H1 (cell line): Measurements from ENCODE around the gene DHRS3. TPM values are rescaled to one million over a fixed set of nuclear protein-coding genes. Genes with fewer than 3 reads are reported as not detected.
A peak's percentile ranks its signal among the peaks of the same experiment; 100 is the strongest.

ENCODE experiments used
- CTCF ChIA-PET: fragments of 300-600 bp; sonication (Branson Sonifier 250); formaldehyde crosslinking; loops from one replicate; lab custom pipeline; 2021; ENCODE audit not compliant: partially characterized antibody; lab: Charles Lee
- POLR2A ChIA-PET: fragments of 300-600 bp; sonication (Branson Sonifier 250); formaldehyde crosslinking; loops from one replicate; lab custom pipeline; 2021; ENCODE audit warnings: inconsistent platforms; ENCODE audit not compliant: partially characterized antibody; lab: Charles Lee
- DNase-seq, 2 experiments: peaks; one replicate each; pipeline versions ENCODE4 v3.0.0 to v3.0.0-alpha.2; 2010 to 2022; ENCODE audit warnings: low spot score in 2 of 2, low read depth in 1 of 2, mixed read lengths in 1 of 2
- FAIRE-seq: peaks from 2 replicates; lab custom pipeline; 2011; peaks lifted over from hg19 to GRCh38; lab: Jason Lieb, UNC
- H2AFZ ChIP-seq: 2 replicates; pipeline ENCODE4 v1.8.1; 2012; ENCODE audit warnings: low read length, inconsistent platforms
- H2AK5ac ChIP-seq: 2 replicates; pipeline ENCODE4 v1.6.1; 2013; ENCODE audit warnings: low read depth, low read length
- H2BK120ac ChIP-seq: replicated peaks from 2 replicates; pipeline ENCODE3; 2013; ENCODE audit warnings: low read depth, low read length, inconsistent platforms
- H2BK12ac ChIP-seq: 2 replicates; pipeline ENCODE4 v1.6.1; 2013; ENCODE audit warnings: low read depth, low read length
- H2BK15ac ChIP-seq: 2 replicates; pipeline ENCODE4 v1.6.1; 2013; ENCODE audit warnings: low read length
- H2BK20ac ChIP-seq: 2 replicates; pipeline ENCODE4 v1.6.1; 2013; ENCODE audit warnings: low read length
- H2BK5ac ChIP-seq: 2 replicates; pipeline ENCODE4 v1.6.1; 2013; ENCODE audit warnings: low read depth, low read length
- H3K14ac ChIP-seq: 2 replicates; pipeline ENCODE4 v1.6.1; 2013; ENCODE audit warnings: inconsistent platforms; ENCODE audit not compliant: insufficient read length
- H3K18ac ChIP-seq: 2 replicates; pipeline ENCODE4 v1.6.1; 2013; ENCODE audit warnings: low read length; ENCODE audit errors: extremely low read depth
- H3K23ac ChIP-seq: 2 replicates; pipeline ENCODE4 v1.6.1; 2013; ENCODE audit warnings: inconsistent platforms; ENCODE audit not compliant: insufficient read length
- H3K23me2 ChIP-seq: 2 replicates; pipeline ENCODE4 v1.6.1; 2013; ENCODE audit warnings: low read depth, low read length
- H3K27ac ChIP-seq: 2 replicates; pipeline ENCODE4 v1.6.1; 2011; ENCODE audit warnings: low read depth, low read length, inconsistent platforms
- H3K27me3 ChIP-seq, 4 experiments: replicated peaks in 1 of 4; 1 replicate in 1 of 4; 2 replicates in 3 of 4; pipeline versions ENCODE4 v1.6.1 to v1.8.1; 2011 to 2013; ENCODE audit warnings: low read length in 3 of 4, mild to moderate bottlenecking in 3 of 4, inconsistent platforms in 2 of 4, mixed read lengths in 2 of 4, moderate library complexity in 1 of 4; ENCODE audit not compliant: control insufficient read depth in 3 of 4, insufficient read depth in 3 of 4; ENCODE audit errors: extremely low read depth in 1 of 4
- H3K36me3 ChIP-seq, 4 experiments: 2 replicates each; pipeline versions ENCODE4 v1.6.1 to v1.8.1; 2011 to 2013; ENCODE audit warnings: mild to moderate bottlenecking in 4 of 4, low read length in 3 of 4, moderate library complexity in 2 of 4, control low read depth in 1 of 4, inconsistent platforms in 1 of 4; ENCODE audit not compliant: insufficient read depth in 4 of 4, control insufficient read depth in 2 of 4
- H3K4ac ChIP-seq: replicated peaks from 2 replicates; pipeline ENCODE3; 2013; ENCODE audit warnings: low read length, low read depth, mixed read lengths, inconsistent platforms; ENCODE audit not compliant: insufficient read length
- H3K4me1 ChIP-seq, 4 experiments: replicated peaks in 1 of 4; 1 replicate in 1 of 4; 2 replicates in 3 of 4; pipeline versions ENCODE4 v1.6.1 to v1.8.1; 2011 to 2013; ENCODE audit warnings: low read length in 3 of 4, inconsistent platforms in 2 of 4, mixed read lengths in 1 of 4; ENCODE audit not compliant: insufficient read depth in 4 of 4, control insufficient read depth in 3 of 4
- H3K4me2 ChIP-seq, 2 experiments: 2 replicates each; pipeline versions ENCODE4 v1.6.1 to v1.8.1; 2011 to 2013; ENCODE audit warnings: low read depth in 2 of 2, low read length in 2 of 2, control low read depth in 1 of 2, inconsistent platforms in 1 of 2, mild to moderate bottlenecking in 1 of 2; ENCODE audit not compliant: insufficient read depth in 1 of 2
- H3K4me3 ChIP-seq, 4 experiments: fragments of 200-600, 300-600 bp in 1 of 4; sonication (generic), shearing (Covaris generic), sonication (Bioruptor Twin) in 1 of 4; 2 replicates each; pipeline versions ENCODE4 v1.5.1 to v1.8.1; 2011 to 2016; ENCODE audit warnings: low read length in 4 of 4, low read depth in 3 of 4, control low read depth in 2 of 4, inconsistent platforms in 2 of 4, mild to moderate bottlenecking in 2 of 4, mixed read lengths in 1 of 4, moderate library complexity in 1 of 4; ENCODE audit not compliant: insufficient read depth in 2 of 4; ENCODE audit errors: extremely low read depth in 1 of 4
- H3K56ac ChIP-seq: replicated peaks from 2 replicates; pipeline ENCODE3; 2013; ENCODE audit warnings: low read depth, mild to moderate bottlenecking, mixed read lengths, low read length, inconsistent platforms; ENCODE audit not compliant: insufficient read length
- H3K79me1 ChIP-seq: 2 replicates; pipeline ENCODE4 v1.6.1; 2013; ENCODE audit warnings: low read depth, low read length, control low read depth
- H3K79me2 ChIP-seq, 2 experiments: 2 replicates each; pipeline versions ENCODE4 v1.6.1 to v1.8.1; 2012 to 2013; ENCODE audit warnings: low read length in 2 of 2, mild to moderate bottlenecking in 2 of 2, inconsistent platforms in 1 of 2; ENCODE audit not compliant: insufficient read depth in 2 of 2, control insufficient read depth in 1 of 2
- H3K9ac ChIP-seq, 4 experiments: replicated peaks in 1 of 4; 1 replicate in 1 of 4; 2 replicates in 3 of 4; pipeline versions ENCODE4 v1.6.1 to v1.8.1; 2011 to 2013; ENCODE audit warnings: low read depth in 3 of 4, low read length in 3 of 4, control low read depth in 2 of 4, mild to moderate bottlenecking in 2 of 4, moderate library complexity in 2 of 4, inconsistent platforms in 1 of 4; ENCODE audit errors: extremely low read depth in 1 of 4
- H3K9me3 ChIP-seq, 2 experiments: 2 replicates each; pipeline versions ENCODE4 v1.6.1 to v1.8.1; 2012 to 2013; ENCODE audit warnings: mild to moderate bottlenecking in 2 of 2, moderate library complexity in 2 of 2, control low read depth in 1 of 2, inconsistent platforms in 1 of 2, low read depth in 1 of 2, low read length in 1 of 2, mixed read lengths in 1 of 2; ENCODE audit not compliant: insufficient read depth in 2 of 2
- H4K20me1 ChIP-seq, 2 experiments: replicated peaks in 1 of 2; 2 replicates each; pipeline versions ENCODE3 to v1.8.1; 2011 to 2013; ENCODE audit warnings: inconsistent platforms in 2 of 2, low read length in 2 of 2, mild to moderate bottlenecking in 1 of 2; ENCODE audit not compliant: insufficient read depth in 2 of 2, control insufficient read depth in 1 of 2
- H4K5ac ChIP-seq: 2 replicates; pipeline ENCODE4 v1.6.1; 2013; ENCODE audit warnings: low read length, low read depth, mixed read lengths, inconsistent platforms; ENCODE audit not compliant: insufficient read length
- H4K8ac ChIP-seq: 2 replicates; pipeline ENCODE4 v1.8.0; 2013; ENCODE audit warnings: mild to moderate bottlenecking, moderate library complexity, low read length, inconsistent platforms; ENCODE audit not compliant: insufficient read depth; ENCODE audit errors: extremely low read depth
- H4K91ac ChIP-seq: replicated peaks from 2 replicates; pipeline ENCODE3; 2013; ENCODE audit warnings: low read length, mixed read lengths, inconsistent platforms; ENCODE audit not compliant: insufficient read length
- HDAC6 ChIP-seq: IDR thresholded peaks from one replicate; pipeline ENCODE4 v1.7.1; 2012; ENCODE audit warnings: low read depth, mild to moderate bottlenecking, inconsistent platforms, low read length, moderate library complexity
- MAFK ChIP-seq: IDR thresholded peaks from 2 replicates; pipeline ENCODE4 v1.6.1; 2012; ENCODE audit warnings: low read depth, mild to moderate bottlenecking, improper control_type of control experiment, low read length
- TAF1 ChIP-seq: IDR thresholded peaks from 2 replicates; pipeline ENCODE4 v1.6.1; 2011; ENCODE audit warnings: mild to moderate bottlenecking, low read depth, low read length
- TBP ChIP-seq: IDR thresholded peaks from 2 replicates; pipeline ENCODE4 v1.6.1; 2011; ENCODE audit warnings: low read depth, low read length, improper control_type of control experiment
- WGBS, 2 experiments: shearing (Covaris generic) in 1 of 2; methylation state at CpG; one replicate each; pipeline versions ENCODE4 v1.1.6 to v1.1.7; 2013 to 2015; ENCODE audit warnings: low lambda C conversion rate in 2 of 2, mixed read lengths in 2 of 2, inconsistent platforms in 1 of 2, low coverage in 1 of 2, missing lambda C conversion rate in 1 of 2; ENCODE audit not compliant: insufficient replicate concordance in 2 of 2, insufficient coverage in 1 of 2, insufficient read length in 1 of 2; ENCODE audit errors: extremely low coverage in 1 of 2, missing lambda C conversion rate in 1 of 2; 5-methylcytosine and 5-hydroxymethylcytosine counted together
- polyA plus RNA-seq, 7 experiments: library from polyadenylated mRNA; depleted of rRNA in 3 of 7; stranded (reverse) in 5 of 7; unstranded in 2 of 7; fragments of >200 nt in 5 of 7; fragments of 200-250 nt in 2 of 7; gene quantifications; 1 replicate in 5 of 7; 2 replicates in 1 of 7; 4 replicates in 1 of 7; pipeline versions ENCODE4 v1.2.1 to v1.2.3, GENCODE V29; 2011 to 2013; ENCODE audit warnings: missing spikeins in 2 of 7, mixed read lengths in 2 of 7
- total RNA-seq: library from RNA; stranded (reverse); fragmentation: NEBNext Ultra II Directional; extraction: Animal tissue kit (Norgen Biotek cat#: 25700); gene quantifications from 2 replicates; pipeline ENCODE4 v1.2.1, GENCODE V29; 2021

DHRS3 gene
- total and polyA plus RNA-seq, 2 of the 8 experiments (the other 6 are each of a cell fraction or from before 2014, with no cell fraction given), result 32.5 to 36.4 TPM

GRCh38 chr1:12654004-12654567 is 36.1 kb upstream of the DHRS3 start:
- no peak overlapping the region for H3K27ac ChIP-seq
- H2AFZ ChIP-seq, result peak overlapping the region; percentile 19; the same call in 1 of the 2 replicates
- H2AK5ac ChIP-seq, result no peak overlapping the region
- ChIA-PET POLR2A (interaction anchor here (0.6 kb wide), 1 partner anchor 971 kb away, joined by 3 read pairs; no protein-coding TSS in a partner anchor), CTCF (interaction anchor here (0.6 kb wide), 1 partner anchor 342 kb away, joined by 3 read pairs; no protein-coding TSS in a partner anchor)
- no peaks in the 10 kb centered on the region for H3K23me2 ChIP-seq
- H4K20me1 ChIP-seq, result no peaks in the 10 kb centered on the region
- no peak overlapping the region for H2BK5ac ChIP-seq
- no peak overlapping the region for H3K23ac ChIP-seq
- FAIRE-seq, result no peak
- H4K8ac ChIP-seq, result no peak overlapping the region
- 0 out of 7 replicates have a peak, but pooled peaks cover 0 to 1% (median 0%) of the 10 kb centered on the region in 4 experiments for H3K27me3 ChIP-seq
- H3K79me2 ChIP-seq, result no peaks in the 10 kb centered on the region
- H3K36me3 ChIP-seq, result no peaks in the 10 kb centered on the region
- no peak overlapping the region for H3K14ac ChIP-seq
- no peak overlapping the region for H3K9ac ChIP-seq
- H4K5ac ChIP-seq, result no peak overlapping the region
- no peak overlapping the region for H3K4me2 ChIP-seq
- H3K79me1 ChIP-seq, result no peaks in the 10 kb centered on the region
- H4K91ac ChIP-seq, result no peak overlapping the region
- no peak for DNase-seq
- no peaks in the 10 kb centered on the region for H3K4me1 ChIP-seq
- no peak overlapping the region for H3K18ac ChIP-seq
- no peak overlapping the region for H2BK12ac ChIP-seq
- no peak overlapping the region for H3K56ac ChIP-seq
- H2BK120ac ChIP-seq, result no peak overlapping the region
- H3K9me3 ChIP-seq, result peaks cover 3 to 10% of the 10 kb centered on the region in 2 experiments; a peak in 1 of 4 replicates
- 80% methylated on average over 4 of the region's 4 CpGs; no CpG with 5 or more reads in 1 of the 2 experiments for WGBS, 2 experiments
- peak overlapping the region; percentile 67; the same call in 1 of the 2 replicates for H2BK20ac ChIP-seq
- H3K4me3 ChIP-seq, result no peak overlapping the region
- no peak overlapping the region for H2BK15ac ChIP-seq
- H3K4ac ChIP-seq, result no peak overlapping the region
- TF ChIP-seq MAFK (peak; percentile 93), HDAC6 (no peak), TAF1 (no peak), TBP (no peak)
